Uterus (tissue), 2 donors: ENCODE data around the gene JPH4.

Experiments
- CTCF ChIP-seq, 4 experiments: fragments of 200-600 bp in 2 of 4; fragments of 450-650 bp in 2 of 4; sonication (generic) in 2 of 4; IDR thresholded peaks; one replicate each; pipeline ENCODE4 v1.5.1; 2016 to 2019; ENCODE audit warnings: antibody characterized with exemption in 4 of 4, mild to moderate bottlenecking in 2 of 4, moderate library complexity in 1 of 4
- POLR2A ChIP-seq, 2 donors: fragments of 450-650 bp; IDR thresholded peaks; one replicate each; pipeline ENCODE4 v1.6.1; 2016; ENCODE audit warnings: antibody characterized with exemption in 2 of 2, mild to moderate bottlenecking in 1 of 2, moderate library complexity in 1 of 2

GRCh38 chr14:23568021-23568599 lies 10.5 kb downstream of the JPH4 start:
- TF ChIP-seq CTCF (IDR thresholded peaks at IDR 0.05): no peak
- TF ChIP-seq POLR2A (IDR thresholded peaks at IDR 0.05): no peak
